Measurements from ENCODE around the gene TBC1D22A.

- TF ChIP-seq CTCF (IDR thresholded peaks at IDR 0.05 in 4 of 5, conservative IDR thresholded peaks at IDR 0.05 in 1 of 5): no peak
- no peak for TF ChIP-seq POLR2A (IDR thresholded peaks at IDR 0.05)
Measured at GRCh38 chr22:47057916-47058585, 295.6 kb downstream of the TBC1D22A start.

Data from gastrocnemius medialis (tissue), 4 donors.